DND-41 (cell line): ENCODE measurements around the gene RAD51B.
"Not testable (repeated sequence)": the region's sequence is repeated elsewhere in the genome, so short reads cannot be mapped to it uniquely, and the experiment has no call there.

ENCODE experiments used
- ATAC-seq: fragments of 200-7000 bp; cut with Tn5 transposase; 3 replicates; pipeline ENCODE4 v1.9.1; 2021; ENCODE audit warnings: low read depth; ENCODE audit not compliant: insufficient read depth
- DNase-seq: peaks from one replicate; pipeline ENCODE4 v3.0.0-alpha.2; 2020
- H2AFZ ChIP-seq: 2 replicates; pipeline ENCODE4 v1.6.0; 2012; ENCODE audit warnings: low read depth, low read length
- H3K27ac ChIP-seq: 2 replicates; pipeline ENCODE4 v1.5.1; 2012; ENCODE audit warnings: low read length, inconsistent platforms
- H3K27me3 ChIP-seq: fragments of 200-600 bp; sonication (generic); 2 replicates; pipeline ENCODE4 v1.6.0; 2012; ENCODE audit warnings: low read length, mild to moderate bottlenecking, inconsistent platforms; ENCODE audit not compliant: insufficient read depth, poor library complexity
- H3K36me3 ChIP-seq: 2 replicates; pipeline ENCODE4 v1.5.1; 2012; ENCODE audit warnings: low read length, inconsistent platforms; ENCODE audit not compliant: insufficient read depth
- H3K4me1 ChIP-seq: 2 replicates; pipeline ENCODE4 v1.5.1; 2012; ENCODE audit warnings: mild to moderate bottlenecking, low read length; ENCODE audit not compliant: insufficient read depth
- H3K4me2 ChIP-seq: 2 replicates; pipeline ENCODE4 v1.6.0; 2012; ENCODE audit warnings: mild to moderate bottlenecking, moderate library complexity, low read length, inconsistent platforms; ENCODE audit not compliant: insufficient read depth
- H3K4me3 ChIP-seq, 2 experiments: fragments of 200-600 bp in 1 of 2; shearing (Covaris generic) in 1 of 2; 2 replicates each; pipeline ENCODE4 v1.5.1; 2012 to 2016; ENCODE audit warnings: inconsistent platforms in 2 of 2, low read length in 2 of 2, mild to moderate bottlenecking in 2 of 2, low read depth in 1 of 2, moderate library complexity in 1 of 2
- H3K79me2 ChIP-seq: 2 replicates; pipeline ENCODE4 v1.6.0; 2012; ENCODE audit warnings: low read length, inconsistent platforms; ENCODE audit not compliant: insufficient read depth
- H3K9ac ChIP-seq: 2 replicates; pipeline ENCODE4 v1.6.0; 2012; ENCODE audit warnings: low read depth, mild to moderate bottlenecking, inconsistent platforms, low read length, moderate library complexity
- H3K9me3 ChIP-seq: 2 replicates; pipeline ENCODE4 v1.5.1; 2012; ENCODE audit warnings: low read length, moderate library complexity, mild to moderate bottlenecking, inconsistent platforms; ENCODE audit not compliant: insufficient read depth, severe bottlenecking
- H4K20me1 ChIP-seq: 2 replicates; pipeline ENCODE4 v1.6.0; 2012; ENCODE audit warnings: low read length; ENCODE audit not compliant: insufficient read depth
- CTCF ChIP-seq: IDR thresholded peaks from 2 replicates; pipeline ENCODE4 v1.5.1; 2012; ENCODE audit warnings: borderline replicate concordance, low read length, moderate library complexity, mild to moderate bottlenecking; ENCODE audit not compliant: poor library complexity, severe bottlenecking; ENCODE audit errors: extremely low read depth
- EZH2 ChIP-seq: IDR thresholded peaks from 3 replicates; pipeline ENCODE4 v1.6.1; 2012; ENCODE audit warnings: borderline replicate concordance, low read depth, mild to moderate bottlenecking, moderate library complexity, low read length, inconsistent platforms; ENCODE audit not compliant: severe bottlenecking

The RAD51B gene

DNA sequence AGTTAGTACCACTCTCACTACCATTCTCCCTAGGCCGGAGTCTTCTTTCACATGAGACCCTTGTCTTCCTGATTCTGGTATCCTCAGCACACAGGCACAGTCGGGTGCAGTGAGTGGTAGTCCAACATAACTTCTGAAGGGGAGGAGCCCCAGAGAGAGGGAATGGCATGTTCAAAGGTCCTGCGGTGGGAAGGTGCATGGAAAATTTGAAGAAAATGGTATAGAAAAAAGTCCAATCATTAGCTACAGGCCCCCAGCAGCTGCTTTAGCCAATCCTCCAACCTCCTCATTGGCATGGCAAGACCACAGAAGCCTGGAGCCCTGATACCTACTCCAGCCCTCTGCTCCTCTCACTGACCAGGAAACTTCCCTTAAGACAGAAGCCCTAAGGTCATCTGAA lies 876.7 kb downstream of the RAD51B start:
- TF ChIP-seq CTCF (no peak), EZH2 (no peak)
- Histone ChIP-seq H3K4me3 (no peak overlapping the region), H3K27me3 (no peaks in the 10 kb centered on the region), H3K9ac (no peak overlapping the region), H3K4me2 (no peak overlapping the region), H3K4me1 (no peaks in the 10 kb centered on the region), H3K9me3 (no peaks in the 10 kb centered on the region), H3K79me2 (no peaks in the 10 kb centered on the region), H4K20me1 (no peaks in the 10 kb centered on the region), H2AFZ (no peak overlapping the region), H3K27ac (no peak overlapping the region), H3K36me3 (no peaks in the 10 kb centered on the region)
- DNase-seq (no peak), ATAC-seq (no peak)

DNA sequence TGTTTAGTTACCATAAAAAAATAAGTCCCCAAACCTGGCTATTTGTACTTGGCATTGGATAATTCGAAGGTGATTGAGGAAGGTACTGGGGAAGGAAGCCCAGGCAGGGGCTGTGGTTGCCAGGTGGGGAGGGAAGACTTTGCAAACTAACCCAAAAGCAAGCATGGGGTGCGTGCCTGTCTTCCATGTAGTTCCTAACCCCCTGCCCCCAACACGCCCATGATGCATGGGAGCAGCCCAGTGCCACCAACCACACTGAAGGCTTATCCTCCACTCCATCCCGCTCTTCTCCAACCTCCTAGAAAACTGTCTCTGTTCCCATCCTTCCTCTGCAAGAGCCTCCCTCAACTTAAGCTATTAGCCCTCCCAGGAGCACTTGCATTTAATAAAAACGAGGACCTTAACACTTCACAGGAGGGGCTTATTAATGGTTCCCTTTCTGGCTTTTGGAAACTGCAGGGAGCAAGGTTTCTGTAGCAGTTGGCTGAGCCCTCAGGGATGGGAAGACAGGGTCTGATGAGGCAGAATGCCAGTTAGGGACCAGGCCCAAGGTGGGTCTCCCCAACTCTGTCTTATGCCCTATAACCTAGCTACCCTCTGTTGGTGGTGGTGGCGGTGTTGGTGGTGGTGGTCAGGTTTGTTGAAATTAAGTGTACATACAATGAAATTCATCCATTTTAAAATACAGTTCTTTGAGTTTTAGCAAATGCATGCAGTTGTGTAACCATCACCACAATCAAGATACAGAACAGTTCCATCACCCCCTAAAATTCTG lies 877.3 kb downstream of the RAD51B start:
- ATAC-seq (no peak), DNase-seq (no peak)
- Histone ChIP-seq H3K27me3 (no peaks in the 10 kb centered on the region), H3K27ac (no peak overlapping the region), H3K36me3 (no peaks in the 10 kb centered on the region), H3K9ac (no peak overlapping the region), H3K9me3 (no peaks in the 10 kb centered on the region), H3K4me3 (no peak overlapping the region), H3K4me1 (no peaks in the 10 kb centered on the region), H2AFZ (no peak overlapping the region), H4K20me1 (no peaks in the 10 kb centered on the region), H3K79me2 (no peaks in the 10 kb centered on the region), H3K4me2 (no peak overlapping the region)
- TF ChIP-seq EZH2 = no peak
- TF ChIP-seq CTCF = no peak

DNA sequence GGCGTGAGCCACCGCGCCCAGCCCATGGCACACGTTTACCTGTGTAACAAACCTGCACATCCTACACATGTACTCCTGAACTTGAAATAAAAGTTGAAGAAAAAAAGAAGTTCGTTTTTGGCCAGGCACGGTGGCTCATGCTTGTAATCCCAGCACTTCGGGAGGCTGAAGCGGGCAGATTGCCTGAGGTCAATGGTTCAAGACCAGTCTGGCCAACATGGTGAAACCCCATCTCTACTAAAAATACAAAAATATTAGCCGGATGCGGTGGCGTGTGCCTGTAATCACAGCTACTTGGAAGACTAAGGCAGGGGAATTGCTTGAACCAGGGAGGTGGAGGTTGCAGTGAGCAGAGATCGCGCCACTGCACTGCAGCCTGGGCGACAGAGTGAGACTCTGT lies 879.2 kb downstream of the RAD51B start:
- DNase-seq, H3K27me3 ChIP-seq, H3K36me3 ChIP-seq, H3K9ac ChIP-seq, H3K79me2 ChIP-seq, H3K9me3 ChIP-seq, ATAC-seq, H3K4me2 ChIP-seq, H3K27ac ChIP-seq, H2AFZ ChIP-seq, H3K4me3 ChIP-seq, H4K20me1 ChIP-seq, H3K4me1 ChIP-seq: not testable (repeated sequence)

GRCh38 chr14:68701001-68701741 lies 881.6 kb downstream of the RAD51B start:
- DNase-seq (no peak), ATAC-seq (no peak)
- Histone ChIP-seq H3K36me3 (no peaks in the 10 kb centered on the region), H2AFZ (no peak overlapping the region), H3K9ac (no peak overlapping the region), H3K4me1 (no peaks in the 10 kb centered on the region), H3K27ac (no peak overlapping the region), H3K9me3 (no peaks in the 10 kb centered on the region), H3K27me3 (no peaks in the 10 kb centered on the region), H3K4me3 (no peak overlapping the region), H4K20me1 (no peaks in the 10 kb centered on the region), H3K4me2 (no peak overlapping the region), H3K79me2 (no peaks in the 10 kb centered on the region)
- TF ChIP-seq EZH2 (no peak), CTCF (no peak)
